H1 (cell line): ENCODE measurements around the gene TOP2A. TPM values are rescaled to one million over a fixed set of nuclear protein-coding genes. Genes with fewer than 3 reads are reported as not detected.

Experiments
- CTCF ChIA-PET: fragments of 300-600 bp; sonication (Branson Sonifier 250); formaldehyde crosslinking; loops from one replicate; lab custom pipeline; 2021; ENCODE audit not compliant: partially characterized antibody; lab: Charles Lee
- POLR2A ChIA-PET: fragments of 300-600 bp; sonication (Branson Sonifier 250); formaldehyde crosslinking; loops from one replicate; lab custom pipeline; 2021; ENCODE audit warnings: inconsistent platforms; ENCODE audit not compliant: partially characterized antibody; lab: Charles Lee
- DNase-seq, 2 experiments: peaks; one replicate each; pipeline versions ENCODE4 v3.0.0 to v3.0.0-alpha.2; 2010 to 2022; ENCODE audit warnings: low spot score in 2 of 2, low read depth in 1 of 2, mixed read lengths in 1 of 2
- FAIRE-seq: peaks from 2 replicates; lab custom pipeline; 2011; peaks lifted over from hg19 to GRCh38; lab: Jason Lieb, UNC
- H2AFZ ChIP-seq: 2 replicates; pipeline ENCODE4 v1.8.1; 2012; ENCODE audit warnings: low read length, inconsistent platforms
- H2AK5ac ChIP-seq: 2 replicates; pipeline ENCODE4 v1.6.1; 2013; ENCODE audit warnings: low read depth, low read length
- H2BK120ac ChIP-seq: replicated peaks from 2 replicates; pipeline ENCODE3; 2013; ENCODE audit warnings: low read depth, low read length, inconsistent platforms
- H2BK12ac ChIP-seq: 2 replicates; pipeline ENCODE4 v1.6.1; 2013; ENCODE audit warnings: low read depth, low read length
- H2BK15ac ChIP-seq: 2 replicates; pipeline ENCODE4 v1.6.1; 2013; ENCODE audit warnings: low read length
- H2BK20ac ChIP-seq: 2 replicates; pipeline ENCODE4 v1.6.1; 2013; ENCODE audit warnings: low read length
- H2BK5ac ChIP-seq: 2 replicates; pipeline ENCODE4 v1.6.1; 2013; ENCODE audit warnings: low read depth, low read length
- H3K14ac ChIP-seq: 2 replicates; pipeline ENCODE4 v1.6.1; 2013; ENCODE audit warnings: inconsistent platforms; ENCODE audit not compliant: insufficient read length
- H3K18ac ChIP-seq: 2 replicates; pipeline ENCODE4 v1.6.1; 2013; ENCODE audit warnings: low read length; ENCODE audit errors: extremely low read depth
- H3K23ac ChIP-seq: 2 replicates; pipeline ENCODE4 v1.6.1; 2013; ENCODE audit warnings: inconsistent platforms; ENCODE audit not compliant: insufficient read length
- H3K23me2 ChIP-seq: 2 replicates; pipeline ENCODE4 v1.6.1; 2013; ENCODE audit warnings: low read depth, low read length
- H3K27ac ChIP-seq: 2 replicates; pipeline ENCODE4 v1.6.1; 2011; ENCODE audit warnings: low read depth, low read length, inconsistent platforms
- H3K27me3 ChIP-seq, 4 experiments: replicated peaks in 1 of 4; 1 replicate in 1 of 4; 2 replicates in 3 of 4; pipeline versions ENCODE4 v1.6.1 to v1.8.1; 2011 to 2013; ENCODE audit warnings: low read length in 3 of 4, mild to moderate bottlenecking in 3 of 4, inconsistent platforms in 2 of 4, mixed read lengths in 2 of 4, moderate library complexity in 1 of 4; ENCODE audit not compliant: control insufficient read depth in 3 of 4, insufficient read depth in 3 of 4; ENCODE audit errors: extremely low read depth in 1 of 4
- H3K36me3 ChIP-seq, 4 experiments: 2 replicates each; pipeline versions ENCODE4 v1.6.1 to v1.8.1; 2011 to 2013; ENCODE audit warnings: mild to moderate bottlenecking in 4 of 4, low read length in 3 of 4, moderate library complexity in 2 of 4, control low read depth in 1 of 4, inconsistent platforms in 1 of 4; ENCODE audit not compliant: insufficient read depth in 4 of 4, control insufficient read depth in 2 of 4
- H3K4ac ChIP-seq: replicated peaks from 2 replicates; pipeline ENCODE3; 2013; ENCODE audit warnings: low read length, low read depth, mixed read lengths, inconsistent platforms; ENCODE audit not compliant: insufficient read length
- H3K4me1 ChIP-seq, 4 experiments: replicated peaks in 1 of 4; 1 replicate in 1 of 4; 2 replicates in 3 of 4; pipeline versions ENCODE4 v1.6.1 to v1.8.1; 2011 to 2013; ENCODE audit warnings: low read length in 3 of 4, inconsistent platforms in 2 of 4, mixed read lengths in 1 of 4; ENCODE audit not compliant: insufficient read depth in 4 of 4, control insufficient read depth in 3 of 4
- H3K4me2 ChIP-seq, 2 experiments: 2 replicates each; pipeline versions ENCODE4 v1.6.1 to v1.8.1; 2011 to 2013; ENCODE audit warnings: low read depth in 2 of 2, low read length in 2 of 2, control low read depth in 1 of 2, inconsistent platforms in 1 of 2, mild to moderate bottlenecking in 1 of 2; ENCODE audit not compliant: insufficient read depth in 1 of 2
- H3K4me3 ChIP-seq, 4 experiments: fragments of 200-600, 300-600 bp in 1 of 4; sonication (generic), shearing (Covaris generic), sonication (Bioruptor Twin) in 1 of 4; 2 replicates each; pipeline versions ENCODE4 v1.5.1 to v1.8.1; 2011 to 2016; ENCODE audit warnings: low read length in 4 of 4, low read depth in 3 of 4, control low read depth in 2 of 4, inconsistent platforms in 2 of 4, mild to moderate bottlenecking in 2 of 4, mixed read lengths in 1 of 4, moderate library complexity in 1 of 4; ENCODE audit not compliant: insufficient read depth in 2 of 4; ENCODE audit errors: extremely low read depth in 1 of 4
- H3K56ac ChIP-seq: replicated peaks from 2 replicates; pipeline ENCODE3; 2013; ENCODE audit warnings: low read depth, mild to moderate bottlenecking, mixed read lengths, low read length, inconsistent platforms; ENCODE audit not compliant: insufficient read length
- H3K79me1 ChIP-seq: 2 replicates; pipeline ENCODE4 v1.6.1; 2013; ENCODE audit warnings: low read depth, low read length, control low read depth
- H3K79me2 ChIP-seq, 2 experiments: 2 replicates each; pipeline versions ENCODE4 v1.6.1 to v1.8.1; 2012 to 2013; ENCODE audit warnings: low read length in 2 of 2, mild to moderate bottlenecking in 2 of 2, inconsistent platforms in 1 of 2; ENCODE audit not compliant: insufficient read depth in 2 of 2, control insufficient read depth in 1 of 2
- H3K9ac ChIP-seq, 4 experiments: replicated peaks in 1 of 4; 1 replicate in 1 of 4; 2 replicates in 3 of 4; pipeline versions ENCODE4 v1.6.1 to v1.8.1; 2011 to 2013; ENCODE audit warnings: low read depth in 3 of 4, low read length in 3 of 4, control low read depth in 2 of 4, mild to moderate bottlenecking in 2 of 4, moderate library complexity in 2 of 4, inconsistent platforms in 1 of 4; ENCODE audit errors: extremely low read depth in 1 of 4
- H3K9me3 ChIP-seq, 2 experiments: 2 replicates each; pipeline versions ENCODE4 v1.6.1 to v1.8.1; 2012 to 2013; ENCODE audit warnings: mild to moderate bottlenecking in 2 of 2, moderate library complexity in 2 of 2, control low read depth in 1 of 2, inconsistent platforms in 1 of 2, low read depth in 1 of 2, low read length in 1 of 2, mixed read lengths in 1 of 2; ENCODE audit not compliant: insufficient read depth in 2 of 2
- H4K20me1 ChIP-seq, 2 experiments: replicated peaks in 1 of 2; 2 replicates each; pipeline versions ENCODE3 to v1.8.1; 2011 to 2013; ENCODE audit warnings: inconsistent platforms in 2 of 2, low read length in 2 of 2, mild to moderate bottlenecking in 1 of 2; ENCODE audit not compliant: insufficient read depth in 2 of 2, control insufficient read depth in 1 of 2
- H4K5ac ChIP-seq: 2 replicates; pipeline ENCODE4 v1.6.1; 2013; ENCODE audit warnings: low read length, low read depth, mixed read lengths, inconsistent platforms; ENCODE audit not compliant: insufficient read length
- H4K8ac ChIP-seq: 2 replicates; pipeline ENCODE4 v1.8.0; 2013; ENCODE audit warnings: mild to moderate bottlenecking, moderate library complexity, low read length, inconsistent platforms; ENCODE audit not compliant: insufficient read depth; ENCODE audit errors: extremely low read depth
- H4K91ac ChIP-seq: replicated peaks from 2 replicates; pipeline ENCODE3; 2013; ENCODE audit warnings: low read length, mixed read lengths, inconsistent platforms; ENCODE audit not compliant: insufficient read length
- BRCA1 ChIP-seq: IDR thresholded peaks from 2 replicates; pipeline ENCODE4 v1.6.1; 2012; ENCODE audit warnings: low read depth, low read length, improper control_type of control experiment
- CREB1 ChIP-seq: IDR thresholded peaks from 2 replicates; pipeline ENCODE4 v1.6.1; 2012; ENCODE audit warnings: inconsistent platforms
- HDAC2 ChIP-seq, 2 experiments: fragments of 300-600 bp in 1 of 2; sonication (generic) in 1 of 2; IDR thresholded peaks; 2 replicates each; pipeline ENCODE4 v1.6.1; 2011 to 2012; ENCODE audit warnings: low read depth in 2 of 2, low read length in 2 of 2, mild to moderate bottlenecking in 2 of 2, moderate library complexity in 2 of 2, borderline replicate concordance in 1 of 2, inconsistent platforms in 1 of 2
- HDAC6 ChIP-seq: IDR thresholded peaks from one replicate; pipeline ENCODE4 v1.7.1; 2012; ENCODE audit warnings: low read depth, mild to moderate bottlenecking, inconsistent platforms, low read length, moderate library complexity
- PHF8 ChIP-seq: fragments of 200-600 bp; sonication (generic); conservative IDR thresholded peaks from 2 replicates; pipeline ENCODE4 v1.7.1; 2012; ENCODE audit warnings: low read depth, mild to moderate bottlenecking, inconsistent platforms, low read length, moderate library complexity
- RXRA ChIP-seq: IDR thresholded peaks from 2 replicates; pipeline ENCODE4 v1.6.1; 2011; ENCODE audit warnings: low read depth, mild to moderate bottlenecking, low read length, moderate library complexity; ENCODE audit not compliant: insufficient read depth
- SAP30 ChIP-seq: fragments of 300-600 bp; sonication (generic); IDR thresholded peaks from 2 replicates; pipeline ENCODE4 v1.7.1; 2012; ENCODE audit warnings: low read length, moderate library complexity, mild to moderate bottlenecking, inconsistent platforms; ENCODE audit not compliant: insufficient read depth, insufficient replicate concordance
- SUZ12 ChIP-seq: fragments of 200-600 bp; sonication (generic); IDR thresholded peaks from 2 replicates; pipeline ENCODE4 v1.6.1; 2012; ENCODE audit warnings: mild to moderate bottlenecking, inconsistent platforms, low read length, moderate library complexity, mixed read lengths
- TAF1 ChIP-seq: IDR thresholded peaks from 2 replicates; pipeline ENCODE4 v1.6.1; 2011; ENCODE audit warnings: mild to moderate bottlenecking, low read depth, low read length
- YY1 ChIP-seq: IDR thresholded peaks from 2 replicates; pipeline ENCODE4 v1.6.1; 2011; ENCODE audit warnings: low read depth, mild to moderate bottlenecking, low read length
- ZNF274 ChIP-seq: IDR thresholded peaks from 2 replicates; pipeline ENCODE4 v1.7.0; 2012; ENCODE audit warnings: low read length, borderline replicate concordance; ENCODE audit errors: extremely low read depth
- WGBS, 2 experiments: shearing (Covaris generic) in 1 of 2; methylation state at CpG; one replicate each; pipeline versions ENCODE4 v1.1.6 to v1.1.7; 2013 to 2015; ENCODE audit warnings: low lambda C conversion rate in 2 of 2, mixed read lengths in 2 of 2, inconsistent platforms in 1 of 2, low coverage in 1 of 2, missing lambda C conversion rate in 1 of 2; ENCODE audit not compliant: insufficient replicate concordance in 2 of 2, insufficient coverage in 1 of 2, insufficient read length in 1 of 2; ENCODE audit errors: extremely low coverage in 1 of 2, missing lambda C conversion rate in 1 of 2; 5-methylcytosine and 5-hydroxymethylcytosine counted together
- polyA plus RNA-seq, 7 experiments: library from polyadenylated mRNA; depleted of rRNA in 3 of 7; stranded (reverse) in 5 of 7; unstranded in 2 of 7; fragments of >200 nt in 5 of 7; fragments of 200-250 nt in 2 of 7; gene quantifications; 1 replicate in 5 of 7; 2 replicates in 1 of 7; 4 replicates in 1 of 7; pipeline versions ENCODE4 v1.2.1 to v1.2.3, GENCODE V29; 2011 to 2013; ENCODE audit warnings: missing spikeins in 2 of 7, mixed read lengths in 2 of 7
- total RNA-seq: library from RNA; stranded (reverse); fragmentation: NEBNext Ultra II Directional; extraction: Animal tissue kit (Norgen Biotek cat#: 25700); gene quantifications from 2 replicates; pipeline ENCODE4 v1.2.1, GENCODE V29; 2021

TOP2A gene
- total and polyA plus RNA-seq, 2 of the 8 experiments (the other 6 are each of a cell fraction or from before 2014, with no cell fraction given) = 83.1 to 291 TPM

DNA sequence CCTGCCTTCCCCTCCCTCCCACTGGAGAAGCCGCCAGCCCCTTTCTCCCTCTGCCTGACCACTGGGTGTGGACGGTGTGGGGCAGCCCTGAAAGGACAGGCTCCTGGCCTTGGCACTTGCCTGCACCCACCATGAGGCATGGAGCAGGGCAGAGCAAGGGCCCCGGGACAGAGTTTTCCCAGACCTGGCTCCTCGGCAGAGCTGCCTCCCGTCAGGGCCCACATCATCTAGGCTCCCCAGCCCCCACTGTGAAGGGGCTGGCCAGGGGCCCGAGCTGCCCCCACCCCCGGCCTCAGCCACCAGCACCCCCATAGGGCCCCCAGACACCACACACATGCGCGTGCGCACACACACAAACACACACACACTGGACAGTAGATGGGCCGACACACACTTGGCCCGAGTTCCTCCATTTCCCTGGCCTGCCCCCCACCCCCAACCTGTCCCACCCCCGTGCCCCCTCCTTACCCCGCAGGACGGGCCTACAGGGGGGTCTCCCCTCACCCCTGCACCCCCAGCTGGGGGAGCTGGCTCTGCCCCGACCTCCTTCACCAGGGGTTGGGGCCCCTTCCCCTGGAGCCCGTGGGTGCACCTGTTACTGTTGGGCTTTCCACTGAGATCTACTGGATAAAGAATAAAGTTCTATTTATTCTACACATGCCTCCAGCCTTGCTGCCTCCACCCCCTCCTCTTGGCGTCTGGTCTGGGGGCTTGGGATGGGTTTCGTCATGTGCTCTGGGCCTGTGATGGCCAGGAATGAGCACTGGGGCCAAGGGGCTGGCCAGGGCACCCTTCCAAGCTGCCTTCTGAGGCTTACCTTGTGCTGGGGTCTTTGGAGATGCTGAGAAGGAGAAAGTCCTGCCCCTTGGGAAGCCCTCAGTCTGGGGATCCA lies 60.5 kb downstream of the TOP2A start:
- Histone ChIP-seq H2BK20ac (no peak overlapping the region), H2BK12ac (no peak overlapping the region), H4K8ac (no peak overlapping the region), H3K9ac (no peak overlapping the region), H3K56ac (no peak overlapping the region), H3K4me2 (no peak overlapping the region), H2AFZ (no peak overlapping the region), H3K4ac (no peak overlapping the region), H3K79me2 (no peaks in the 10 kb centered on the region), H2AK5ac (no peak overlapping the region), H3K4me1 (peaks cover 5 to 24% (median 14%) of the 10 kb centered on the region in 4 experiments), H3K9me3 (no peaks in the 10 kb centered on the region), H4K20me1 (peaks cover 0 to 6% of the 10 kb centered on the region in 2 experiments), H4K91ac (no peak overlapping the region), H3K23me2 (no peaks in the 10 kb centered on the region), H3K23ac (no peak overlapping the region), H4K5ac (no peak overlapping the region), H3K79me1 (no peaks in the 10 kb centered on the region), H3K4me3 (no peak overlapping the region), H3K36me3 (no peaks in the 10 kb centered on the region), H3K27ac (no peak overlapping the region), H3K27me3 (peaks cover 0 to 7% (median 4%) of the 10 kb centered on the region in 4 experiments; a peak in 4 of 7 replicates), H3K18ac (no peak overlapping the region), H2BK15ac (no peak overlapping the region), H3K14ac (no peak overlapping the region), H2BK120ac (no peak overlapping the region), H2BK5ac (no peak overlapping the region)
- 92% methylated on average over 12 of the region's 19 CpGs; no CpG with 5 or more reads in 1 of the 2 experiments for WGBS, 2 experiments
- no peak for FAIRE-seq
- no peak for DNase-seq
- CTCF ChIA-PET = interaction anchor here (0.6 to 30.8 kb wide), 16 partner anchors 9 to 659 kb away, joined by 3 to 1198 read pairs (median 6); partner anchors contain the start of gene RARA
- POLR2A ChIA-PET = interaction anchor here (0.8 to 27.8 kb wide), 5 partner anchors 55 to 284 kb away, joined by 3 to 570 read pairs (median 4); partner anchors contain the start of genes CDC6 and RARA
- TF ChIP-seq SUZ12 (no peak), HDAC6 (no peak), CREB1 (no peak), BRCA1 (no peak), ZNF274 (no peak), PHF8 (no peak), HDAC2 (IDR thresholded peaks at IDR 0.05; ENCODE audit: borderline replicate concordance in 1 of 2, low read depth in 2 of 2, low read length in 2 of 2) (no peak), RXRA (no peak), SAP30 (no peak), TAF1 (no peak), YY1 (no peak)
